Right lobe of liver (tissue), 4 donors: Measurements from ENCODE around the gene TM2D1.
"Not testable (repeated sequence)": the region's sequence is repeated elsewhere in the genome, so short reads cannot be mapped to it uniquely, and the experiment has no call there.

ENCODE experiments used
- CTCF ChIP-seq, 4 donors: fragments of 200-600 bp in 3 of 4; fragments of 450-650 bp in 1 of 4; IDR thresholded peaks; one replicate each; pipeline versions ENCODE4 v1.5.1 to v1.8.0; 2016 to 2022; ENCODE audit warnings: antibody characterized with exemption in 4 of 4, mild to moderate bottlenecking in 2 of 4
- POLR2A ChIP-seq: fragments of 450-650 bp; IDR thresholded peaks from one replicate; pipeline ENCODE4 v1.6.1; 2017; ENCODE audit warnings: antibody characterized with exemption, mild to moderate bottlenecking
- donor health status: DM: no; HTN: no; CAD: no.
- donor health status: DM: no; HTN: no; CAD: no.
- donor health status: DM: no; HTN: yes; CAD: no.

- not testable (repeated sequence) for TF ChIP-seq CTCF (IDR thresholded peaks at IDR 0.05); POLR2A
Measured at GRCh38 chr1:61676881-61677280, 48.1 kb downstream of the TM2D1 start.
